A673 (cell line): ENCODE results near the gene BICC1.

ENCODE experiments used
- CTCF ChIP-seq: fragments of 300-800, 200-600 bp; sonication (generic); conservative IDR thresholded peaks from 2 replicates; pipeline ENCODE4 v1.5.1; 2017; ENCODE audit warnings: low read depth, mild to moderate bottlenecking, antibody characterized with exemption, low read length, moderate library complexity, mixed read lengths
- EZH2 ChIP-seq: fragments of 200-600 bp; sonication (generic); IDR thresholded peaks from 2 replicates; pipeline ENCODE4 v1.6.1; 2017; ENCODE audit warnings: borderline replicate concordance, low read depth, mild to moderate bottlenecking, mixed read lengths, antibody characterized with exemption, low read length; ENCODE audit not compliant: poor library complexity, severe bottlenecking

GRCh38 chr10:58642283-58642682 lies 129.6 kb downstream of the BICC1 start:
- no peak for TF ChIP-seq CTCF
- TF ChIP-seq EZH2: no peak
